Aortic smooth muscle cell (primary cell): ENCODE measurements around the gene COL11A2. TPM values are rescaled to one million over a fixed set of nuclear protein-coding genes. Genes with fewer than 3 reads are reported as not detected.

ENCODE experiments used
- total RNA-seq: library from RNA; depleted of rRNA; stranded (reverse); fragments of >200 nt; gene quantifications from 2 replicates; pipeline ENCODE4 v1.2.3, GENCODE V29; 2014

The COL11A2 gene
- total RNA-seq, result 0.12 and 0.13 TPM in 2 replicates

GRCh38 chr6:33192105-33192646 lies at the start of gene COL11A2:
Gene COL11A2 (minus strand): TSS chr6:33192467. CDS start chr6:33192240, 227 bp downstream.

GRCh38 chr6:33208091-33208967 lies 16.1 kb upstream of the COL11A2 start, which contains the start of gene RING1:
Gene RING1 (plus strand): TSS chr6:33208500. CDS start chr6:33208823, 323 bp downstream.

GRCh38 chr6:33204415-33205190 lies 12.3 kb upstream of the COL11A2 start, which contains the start of gene HSD17B8:
Gene HSD17B8 (plus strand): TSS chr6:33204655. CDS start chr6:33204669, 14 bp downstream.

GRCh38 chr6:33200219-33201146 lies 8.2 kb upstream of the COL11A2 start, which contains the start of the genes RXRB and SLC39A7:
Gene RXRB (minus strand): TSS chr6:33200665. CDS start chr6:33200476, 189 bp downstream.
Gene SLC39A7 (plus strand): TSS chr6:33200867. CDS start chr6:33201246, 379 bp downstream.

Other genes starting within 250 kb of the COL11A2 start
- gene HLA-DMA, start 239.4 kb downstream of the COL11A2 start, total RNA-seq, result 0.79 and 1.8 TPM in 2 replicates
- gene BRD2, start 223.9 kb downstream of the COL11A2 start, total RNA-seq, result 71.5 and 87.9 TPM in 2 replicates
- not detected in 2 replicates for gene HLA-DOA, start 182.9 kb downstream of the COL11A2 start, total RNA-seq
- 2.0 and 2.8 TPM in 2 replicates for gene HLA-DPA1, start 118.8 kb downstream of the COL11A2 start, total RNA-seq
- gene HLA-DPB1, start 116.5 kb downstream of the COL11A2 start, total RNA-seq, result 14.3 and 20.3 TPM in 2 replicates
- 25.1 and 25.2 TPM in 2 replicates for gene RXRB, start 8.2 kb upstream of the COL11A2 start, total RNA-seq
- 170 and 210 TPM in 2 replicates for gene SLC39A7, start 8.4 kb upstream of the COL11A2 start, total RNA-seq
- gene HSD17B8, start 12.2 kb upstream of the COL11A2 start, total RNA-seq, result 8.6 and 12.6 TPM in 2 replicates
- 31.0 and 35.0 TPM in 2 replicates for gene RING1, start 16.0 kb upstream of the COL11A2 start, total RNA-seq
- 45.0 and 52.2 TPM in 2 replicates for gene VPS52, start 79.4 kb upstream of the COL11A2 start, total RNA-seq
- gene RPS18, start 79.6 kb upstream of the COL11A2 start, total RNA-seq, result 4,494 and 5,354 TPM in 2 replicates
- gene B3GALT4, start 84.7 kb upstream of the COL11A2 start, total RNA-seq, result 10.0 and 12.2 TPM in 2 replicates
- gene WDR46, start 96.8 kb upstream of the COL11A2 start, total RNA-seq, result 66.6 and 112 TPM in 2 replicates
- gene PFDN6, start 97.1 kb upstream of the COL11A2 start, total RNA-seq, result 38.6 and 53.1 TPM in 2 replicates
- gene RGL2, start 106.5 kb upstream of the COL11A2 start, total RNA-seq, result 27.7 and 33.5 TPM in 2 replicates
- gene TAPBP, start 121.6 kb upstream of the COL11A2 start, total RNA-seq, result 42.9 and 51.9 TPM in 2 replicates
- 22.2 and 23.8 TPM in 2 replicates for gene ZBTB22, start 125.3 kb upstream of the COL11A2 start, total RNA-seq
- gene DAXX, start 130.5 kb upstream of the COL11A2 start, total RNA-seq, result 56.1 and 61.8 TPM in 2 replicates
- gene KIFC1, start 199.4 kb upstream of the COL11A2 start, total RNA-seq, result 10.3 and 18.8 TPM in 2 replicates
- gene PHF1, start 218.5 kb upstream of the COL11A2 start, total RNA-seq, result 20.1 and 21.9 TPM in 2 replicates
- gene CUTA, start 225.6 kb upstream of the COL11A2 start, total RNA-seq, result 133 and 181 TPM in 2 replicates
- gene SYNGAP1, start 227.6 kb upstream of the COL11A2 start, total RNA-seq, result 2.4 and 4.4 TPM in 2 replicates